Urothelium cell line (cell line): ENCODE results near the gene TRERF1.

Experiments
- DNase-seq: peaks from one replicate; pipeline ENCODE4 v3.0.0; 2011; ENCODE audit warnings: low spot score, mixed read lengths
- FAIRE-seq: peaks from 2 replicates; lab custom pipeline; 2011; peaks lifted over from hg19 to GRCh38; lab: Jason Lieb, UNC

TRERF1 gene

GRCh38 chr6:42374018-42374669, 77.6 kb downstream of the TRERF1 start:
- FAIRE-seq (no peak), DNase-seq (no peak)

- FAIRE-seq (no peak), DNase-seq (no peak)
Observed at GRCh38 chr6:42372699-42373098, 79.0 kb downstream of the TRERF1 start.

- no peak for DNase-seq
- FAIRE-seq = no peak
Observed at GRCh38 chr6:42370323-42370985, 81.3 kb downstream of the TRERF1 start.

- DNase-seq (no peak), FAIRE-seq (no peak)
Observed at GRCh38 chr6:42369568-42369967, 82.2 kb downstream of the TRERF1 start.

- no peak for DNase-seq
- no peak for FAIRE-seq
Observed at GRCh38 chr6:42368181-42368580, 83.5 kb downstream of the TRERF1 start.

GRCh38 chr6:42367353-42368011, 84.2 kb downstream of the TRERF1 start:
- FAIRE-seq (no peak), DNase-seq (no peak)

GRCh38 chr6:42366999-42367352, 84.8 kb downstream of the TRERF1 start:
- DNase-seq (no peak), FAIRE-seq (no peak)

GRCh38 chr6:42366011-42366705, 85.6 kb downstream of the TRERF1 start:
- DNase-seq (no peak), FAIRE-seq (no peak)

- FAIRE-seq (no peak), DNase-seq (no peak)
Observed at GRCh38 chr6:42365021-42365420, 86.7 kb downstream of the TRERF1 start.

GRCh38 chr6:42363926-42364849, 87.5 kb downstream of the TRERF1 start:
- FAIRE-seq (no peak), DNase-seq (no peak)

GRCh38 chr6:42361036-42361435, 90.7 kb downstream of the TRERF1 start:
- FAIRE-seq = no peak
- no peak for DNase-seq

GRCh38 chr6:42359021-42359420, 92.7 kb downstream of the TRERF1 start:
- no peak for DNase-seq
- no peak for FAIRE-seq

- no peak for DNase-seq
- FAIRE-seq = no peak
Observed at GRCh38 chr6:42355416-42355815, 96.3 kb downstream of the TRERF1 start.

- no peak for FAIRE-seq
- no peak for DNase-seq
Observed at GRCh38 chr6:42354702-42355101, 97.0 kb downstream of the TRERF1 start.

- DNase-seq (no peak), FAIRE-seq (no peak)
Observed at GRCh38 chr6:42352856-42353564, 98.7 kb downstream of the TRERF1 start.

- FAIRE-seq (no peak), DNase-seq (no peak)
Observed at GRCh38 chr6:42350911-42351310, 100.8 kb downstream of the TRERF1 start.

GRCh38 chr6:42349753-42350511, 101.8 kb downstream of the TRERF1 start:
- DNase-seq (no peak), FAIRE-seq (no peak)

- no peak for DNase-seq
- FAIRE-seq = no peak
Observed at GRCh38 chr6:42347456-42347855, 104.3 kb downstream of the TRERF1 start.

- FAIRE-seq = no peak
- no peak for DNase-seq
Observed at GRCh38 chr6:42345696-42346416, 105.9 kb downstream of the TRERF1 start.
